ENCODE measurements around the gene TREML4. TPM values are rescaled to one million over a fixed set of nuclear protein-coding genes. Genes with fewer than 3 reads are reported as not detected.

TREML4 gene
- total and polyA plus RNA-seq, 5 donors, result not detected

GRCh38 chr6:41208439-41209106 is 19.6 kb upstream of the TREML4 start:
- Histone ChIP-seq H3K27me3 (ENCODE audit: control insufficient read depth, insufficient read depth) (no peaks in the 10 kb centered on the region), H3K9me3 (ENCODE audit: control insufficient read depth, low read length) (no peaks in the 10 kb centered on the region), H3K27ac (ENCODE audit: low read length) (no peak overlapping the region), H3K4me3 (ENCODE audit: low read length) (no peak overlapping the region), H3K4me1 (ENCODE audit: control insufficient read depth, insufficient read depth, low read length) (no peaks in the 10 kb centered on the region)
- intact Hi-C loops (cut with DNase I), result no loop called here
- 68% methylated on average over 7 of the region's 7 CpGs for WGBS
- no peak for ATAC-seq
- no peak for DNase-seq

DNA sequence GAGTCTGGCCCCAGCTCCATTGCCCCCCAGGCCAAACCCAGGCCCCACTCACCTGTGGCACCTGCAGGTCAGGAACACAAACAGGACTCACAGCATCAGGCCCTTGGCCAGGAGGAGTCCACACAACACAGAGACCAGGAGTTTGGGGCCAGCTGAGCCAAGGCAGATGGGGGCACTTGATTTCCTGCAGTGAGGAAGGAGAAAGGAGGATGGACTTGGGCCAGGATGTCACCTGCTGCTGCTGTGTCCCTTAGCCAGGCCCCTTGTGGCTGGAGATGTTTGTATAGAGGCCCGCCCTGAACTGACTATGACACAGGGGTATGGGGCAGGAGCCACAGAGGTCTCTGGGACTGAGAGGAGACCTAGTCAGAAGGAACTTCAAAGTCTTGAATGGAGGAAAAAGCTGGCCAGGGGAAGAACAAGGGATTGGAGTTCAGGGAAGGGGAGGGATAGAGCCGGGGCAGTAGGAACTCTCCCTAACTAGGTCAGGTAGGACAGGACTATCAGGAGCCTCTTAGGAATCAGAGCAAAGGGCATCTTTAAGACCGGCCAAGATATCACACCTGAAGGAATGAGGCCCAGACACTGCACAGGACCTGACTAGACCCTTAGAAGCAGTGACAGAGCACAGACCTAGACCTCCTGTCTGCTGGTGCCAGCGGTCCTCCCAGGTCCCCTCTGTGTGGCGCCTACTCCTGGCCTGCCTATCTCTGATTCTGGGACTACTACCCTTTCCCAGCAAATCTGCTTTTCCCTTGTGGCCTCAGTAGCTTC is 18.4 kb upstream of the TREML4 start:
- ATAC-seq (no peak), DNase-seq (no peak)
- no peaks in the 10 kb centered on the region for H3K4me1 ChIP-seq (ENCODE audit: control insufficient read depth, insufficient read depth, low read length)
- H3K27me3 ChIP-seq (ENCODE audit: control insufficient read depth, insufficient read depth), result no peaks in the 10 kb centered on the region
- intact Hi-C loops (cut with DNase I), result no loop called here
- WGBS, result 76% methylated on average over 5 of the region's 5 CpGs
- H3K4me3 ChIP-seq (ENCODE audit: low read length), result no peak overlapping the region
- H3K9me3 ChIP-seq (ENCODE audit: control insufficient read depth, low read length), result no peaks in the 10 kb centered on the region
- H3K27ac ChIP-seq (ENCODE audit: low read length), result no peak overlapping the region

DNA sequence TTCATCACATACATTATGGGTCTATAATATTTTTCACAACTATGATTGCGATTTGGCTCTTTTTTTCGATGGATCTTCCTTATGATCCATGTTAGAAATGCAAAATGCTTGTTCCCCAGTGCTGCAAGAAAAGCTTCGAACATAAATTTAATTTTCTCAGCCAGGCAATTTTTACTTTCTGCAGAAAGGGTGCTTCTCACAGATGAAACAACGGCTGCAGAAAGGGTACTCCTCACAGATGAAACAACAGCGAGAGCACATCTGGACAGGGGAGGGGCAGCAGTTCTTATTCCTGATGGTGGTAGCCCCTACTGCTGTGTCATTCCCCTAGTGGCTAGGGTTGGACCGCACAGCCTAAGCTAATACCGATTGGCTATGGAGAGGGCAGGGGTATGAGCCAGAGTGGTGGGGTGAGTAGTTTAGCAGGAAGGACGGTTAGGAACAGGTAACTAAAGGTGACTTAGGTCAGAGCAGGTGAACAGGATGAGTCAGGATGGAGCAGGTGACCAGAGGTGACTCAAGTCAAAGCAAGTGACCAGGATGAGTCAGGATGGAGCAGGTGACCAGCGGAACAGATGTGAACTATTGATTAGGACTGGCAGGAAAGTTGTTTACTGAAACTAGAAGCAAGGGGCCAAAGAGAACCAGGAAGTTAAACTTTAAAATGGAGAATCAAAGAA is 13.4 kb upstream of the TREML4 start:
- Histone ChIP-seq H3K9me3 (ENCODE audit: control insufficient read depth, low read length) (no peaks in the 10 kb centered on the region), H3K27ac (ENCODE audit: low read length) (no peak overlapping the region), H3K4me1 (ENCODE audit: control insufficient read depth, insufficient read depth, low read length) (no peaks in the 10 kb centered on the region), H3K4me3 (ENCODE audit: low read length) (no peak overlapping the region), H3K27me3 (ENCODE audit: control insufficient read depth, insufficient read depth) (no peaks in the 10 kb centered on the region)
- ATAC-seq, result no peak
- intact Hi-C loops (cut with DNase I), result no loop called here
- 84% methylated on average over 9 of the region's 9 CpGs for WGBS
- DNase-seq, result no peak

DNA sequence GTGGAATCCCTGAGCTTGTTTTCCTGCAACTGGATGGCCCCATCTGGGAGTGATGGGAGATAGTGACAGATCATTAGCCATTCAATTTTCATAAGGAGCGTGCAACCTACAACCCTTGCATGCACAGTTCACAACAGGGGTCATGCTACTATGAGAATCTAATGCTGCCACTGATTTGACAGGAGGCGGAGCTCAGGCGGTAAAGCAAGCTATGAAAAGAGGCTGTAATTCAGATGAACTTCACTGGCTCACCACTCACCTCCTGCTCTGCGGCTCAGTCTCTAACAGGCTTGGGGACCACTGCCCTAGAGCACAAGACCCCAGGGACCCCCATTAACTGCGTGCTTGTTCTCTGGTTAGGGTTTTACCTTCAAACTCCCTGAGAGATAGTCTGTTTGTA is 12.4 kb upstream of the TREML4 start:
- H3K4me1 ChIP-seq (ENCODE audit: control insufficient read depth, insufficient read depth, low read length), result no peaks in the 10 kb centered on the region
- WGBS, result 80% methylated on average over 5 of the region's 5 CpGs
- H3K27ac ChIP-seq (ENCODE audit: low read length), result no peak overlapping the region
- no peak for ATAC-seq
- intact Hi-C loops (cut with DNase I), result no loop called here
- H3K4me3 ChIP-seq (ENCODE audit: low read length), result no peak overlapping the region
- no peak for DNase-seq
- no peaks in the 10 kb centered on the region for H3K27me3 ChIP-seq (ENCODE audit: control insufficient read depth, insufficient read depth)
- H3K9me3 ChIP-seq (ENCODE audit: control insufficient read depth, low read length), result no peaks in the 10 kb centered on the region

DNA sequence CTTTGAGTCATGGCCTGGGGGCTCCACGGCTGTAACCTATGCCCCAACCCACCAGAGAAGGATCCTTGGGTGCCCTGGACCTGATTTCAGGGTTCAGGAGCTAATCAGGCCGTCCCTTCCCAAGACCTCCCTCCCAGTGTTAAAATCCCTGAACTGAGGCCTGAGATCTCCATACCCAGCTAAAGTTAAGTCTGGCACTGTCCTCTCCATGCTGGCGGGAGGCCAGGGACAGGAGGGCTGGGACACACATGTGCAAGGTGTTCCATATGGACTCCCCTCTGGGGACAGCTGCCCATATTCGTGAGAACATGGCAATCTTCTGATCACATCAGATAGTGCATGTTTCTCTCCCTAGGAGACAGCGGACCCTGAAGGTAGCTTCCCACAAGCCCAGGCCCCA is 11.5 kb upstream of the TREML4 start:
- intact Hi-C loops (cut with DNase I), result no loop called here
- DNase-seq (no peak), ATAC-seq (no peak)
- 69% methylated on average over 5 of the region's 5 CpGs for WGBS
- H3K27ac ChIP-seq (ENCODE audit: low read length), result no peak overlapping the region
- H3K4me3 ChIP-seq (ENCODE audit: low read length), result no peak overlapping the region
- no peaks in the 10 kb centered on the region for H3K4me1 ChIP-seq (ENCODE audit: control insufficient read depth, insufficient read depth, low read length)
- no peaks in the 10 kb centered on the region for H3K9me3 ChIP-seq (ENCODE audit: control insufficient read depth, low read length)
- no peaks in the 10 kb centered on the region for H3K27me3 ChIP-seq (ENCODE audit: control insufficient read depth, insufficient read depth)

DNA sequence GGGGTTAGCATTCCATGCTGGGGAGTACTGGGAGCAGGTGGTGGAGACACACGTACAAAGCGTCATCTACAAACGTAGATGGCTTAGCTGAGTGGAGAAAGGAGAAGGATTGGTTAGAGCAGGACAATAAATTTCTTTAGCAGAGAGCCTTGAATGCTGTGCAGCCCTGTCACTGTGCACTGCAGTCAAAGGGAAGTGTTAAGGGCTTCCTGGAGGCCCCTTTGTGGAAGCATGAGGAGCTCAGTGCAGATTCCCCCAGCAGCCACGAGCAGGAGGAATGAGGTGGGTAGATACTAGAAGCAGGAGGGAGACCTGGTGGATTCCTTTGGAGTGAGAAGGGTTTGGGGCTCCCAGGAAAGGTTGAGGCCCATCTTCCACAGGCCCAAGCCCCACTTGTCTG is 6.1 kb upstream of the TREML4 start:
- H3K4me1 ChIP-seq (ENCODE audit: control insufficient read depth, insufficient read depth, low read length), result no peaks in the 10 kb centered on the region
- ATAC-seq (no peak), DNase-seq (no peak)
- H3K4me3 ChIP-seq (ENCODE audit: low read length), result no peak overlapping the region
- H3K27me3 ChIP-seq (ENCODE audit: control insufficient read depth, insufficient read depth), result no peaks in the 10 kb centered on the region
- 45% methylated on average over 4 of the region's 4 CpGs for WGBS
- no peaks in the 10 kb centered on the region for H3K9me3 ChIP-seq (ENCODE audit: control insufficient read depth, low read length)
- intact Hi-C loops (cut with DNase I), result no loop called here
- no peak overlapping the region for H3K27ac ChIP-seq (ENCODE audit: low read length)

DNA sequence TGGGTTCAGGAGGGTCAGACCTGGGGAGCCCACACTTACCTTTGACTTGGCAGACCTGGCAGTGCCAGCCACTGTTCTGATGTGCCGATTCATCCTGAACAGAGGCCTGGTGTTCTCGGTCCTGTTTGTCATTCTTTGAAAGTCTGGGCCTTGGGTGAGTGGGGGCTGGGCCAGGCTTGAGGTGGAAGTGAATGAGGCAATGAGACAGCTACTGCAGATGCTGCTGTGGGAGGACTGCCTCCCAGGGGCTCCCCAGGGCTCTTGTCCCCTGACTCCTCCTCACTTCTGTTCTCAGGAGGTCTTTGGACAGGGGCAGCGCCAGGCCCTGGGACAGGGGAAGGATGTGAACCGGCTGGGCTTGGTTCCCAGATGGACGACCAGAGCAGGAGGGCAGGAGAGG is 5.6 kb upstream of the TREML4 start:
- 73% methylated on average over 5 of the region's 5 CpGs for WGBS
- Histone ChIP-seq H3K27ac (ENCODE audit: low read length) (no peak overlapping the region), H3K9me3 (ENCODE audit: control insufficient read depth, low read length) (no peaks in the 10 kb centered on the region), H3K27me3 (ENCODE audit: control insufficient read depth, insufficient read depth) (no peaks in the 10 kb centered on the region), H3K4me3 (ENCODE audit: low read length) (no peak overlapping the region), H3K4me1 (ENCODE audit: control insufficient read depth, insufficient read depth, low read length) (no peaks in the 10 kb centered on the region)
- DNase-seq, result no peak
- intact Hi-C loops (cut with DNase I), result no loop called here
- no peak for ATAC-seq

DNA sequence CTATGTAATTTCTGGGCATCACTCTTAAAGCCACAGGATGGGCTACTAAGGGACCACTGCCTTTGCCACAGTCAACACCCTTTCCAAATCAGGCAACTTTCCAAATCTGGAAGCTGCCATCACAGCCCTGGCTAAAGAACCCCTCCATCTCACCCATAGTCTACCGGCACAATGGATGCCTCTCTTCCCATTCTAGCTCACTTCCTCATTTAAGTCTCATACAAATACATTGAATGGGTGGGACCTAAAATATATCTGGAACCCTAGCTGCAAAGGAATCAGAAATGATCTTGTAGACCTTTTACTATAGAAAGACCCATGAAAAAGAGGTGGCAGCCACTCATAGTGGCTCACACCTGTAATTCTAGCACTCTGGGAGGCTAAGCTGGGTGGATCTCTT is 3.3 kb upstream of the TREML4 start:
- Histone ChIP-seq H3K4me3 (ENCODE audit: low read length) (no peak overlapping the region), H3K27me3 (ENCODE audit: control insufficient read depth, insufficient read depth) (no peaks in the 10 kb centered on the region), H3K27ac (ENCODE audit: low read length) (no peak overlapping the region), H3K9me3 (ENCODE audit: control insufficient read depth, low read length) (no peaks in the 10 kb centered on the region), H3K4me1 (ENCODE audit: control insufficient read depth, insufficient read depth, low read length) (no peaks in the 10 kb centered on the region)
- ATAC-seq (no peak), DNase-seq (no peak)
- intact Hi-C loops (cut with DNase I), result no loop called here
- 75% methylated on average over 1 of the region's 1 CpG for WGBS

GRCh38 chr6:41226752-41227151 is 1.4 kb upstream of the TREML4 start:
- H3K4me1 ChIP-seq (ENCODE audit: control insufficient read depth, insufficient read depth, low read length), result no peaks in the 10 kb centered on the region
- no peak overlapping the region for H3K27ac ChIP-seq (ENCODE audit: low read length)
- WGBS, result 32% methylated on average over 3 of the region's 3 CpGs
- intact Hi-C loops (cut with DNase I), result no loop called here
- ATAC-seq (no peak), DNase-seq (no peak)
- no peaks in the 10 kb centered on the region for H3K27me3 ChIP-seq (ENCODE audit: control insufficient read depth, insufficient read depth)
- no peak overlapping the region for H3K4me3 ChIP-seq (ENCODE audit: low read length)
- H3K9me3 ChIP-seq (ENCODE audit: control insufficient read depth, low read length), result no peaks in the 10 kb centered on the region

DNA sequence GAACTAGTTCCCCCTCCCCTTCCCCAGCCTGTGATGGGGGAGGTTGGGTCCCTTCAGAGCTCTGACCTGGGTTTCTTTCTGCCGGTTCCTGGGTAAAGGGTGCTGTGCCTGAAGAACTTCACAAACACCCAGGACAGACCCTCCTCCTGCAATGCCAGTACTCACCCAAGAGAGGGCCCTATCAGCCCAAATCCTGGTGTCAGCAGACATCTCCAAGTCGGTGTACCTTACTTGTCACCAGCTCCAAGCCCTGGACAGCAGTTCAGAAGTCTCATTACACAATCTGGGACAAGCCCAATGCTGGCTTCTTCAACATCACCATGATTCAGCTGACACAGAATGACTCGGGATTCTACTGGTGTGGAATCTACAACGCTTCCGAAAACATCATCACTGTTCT is 467 bp downstream of the TREML4 start:
- ATAC-seq (no peak), DNase-seq (no peak)
- 41% methylated on average over 5 of the region's 5 CpGs for WGBS
- no peaks in the 10 kb centered on the region for H3K4me1 ChIP-seq (ENCODE audit: control insufficient read depth, insufficient read depth, low read length)
- intact Hi-C loops (cut with DNase I), result no loop called here
- H3K9me3 ChIP-seq (ENCODE audit: control insufficient read depth, low read length), result no peaks in the 10 kb centered on the region
- no peak overlapping the region for H3K27ac ChIP-seq (ENCODE audit: low read length)
- H3K4me3 ChIP-seq (ENCODE audit: low read length), result no peak overlapping the region
- no peaks in the 10 kb centered on the region for H3K27me3 ChIP-seq (ENCODE audit: control insufficient read depth, insufficient read depth)

DNA sequence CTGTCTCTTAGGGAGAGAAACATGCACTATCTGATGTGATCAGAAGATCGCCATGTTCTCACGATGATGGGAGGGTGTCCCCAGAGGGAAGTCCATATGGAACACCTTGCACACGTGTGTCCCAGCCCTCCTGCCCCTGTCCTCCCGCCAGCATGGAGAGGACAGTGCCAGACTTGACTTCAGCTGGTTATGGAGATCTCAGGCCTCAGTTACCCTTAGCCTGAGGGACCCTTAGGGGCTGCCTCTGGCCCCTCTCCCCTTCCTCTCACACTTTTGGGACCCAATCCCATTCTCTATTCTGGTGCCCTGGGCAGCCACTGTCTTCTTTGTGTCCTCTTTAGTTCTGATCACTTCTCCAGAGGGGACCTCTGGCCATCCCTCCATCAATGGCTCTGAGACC is 1.6 kb downstream of the TREML4 start:
- DNase-seq (no peak), ATAC-seq (no peak)
- 87% methylated on average over 4 of the region's 4 CpGs for WGBS
- H3K27ac ChIP-seq (ENCODE audit: low read length), result no peak overlapping the region
- no peaks in the 10 kb centered on the region for H3K9me3 ChIP-seq (ENCODE audit: control insufficient read depth, low read length)
- H3K27me3 ChIP-seq (ENCODE audit: control insufficient read depth, insufficient read depth), result no peaks in the 10 kb centered on the region
- intact Hi-C loops (cut with DNase I), result no loop called here
- H3K4me1 ChIP-seq (ENCODE audit: control insufficient read depth, insufficient read depth, low read length), result no peaks in the 10 kb centered on the region
- no peak overlapping the region for H3K4me3 ChIP-seq (ENCODE audit: low read length)
